Measurements from ENCODE around the gene CYTH1. TPM values are rescaled to one million over a fixed set of nuclear protein-coding genes. Genes with fewer than 3 reads are reported as not detected.

CYTH1 gene
- total RNA-seq, 1 experiment from 2014 or later: 9.7 TPM

- Histone ChIP-seq H2BK20ac (ENCODE audit: low read depth, low read length, poor library complexity, severe bottlenecking) (no peak overlapping the region), H3K23me2 (ENCODE audit: insufficient read length, low read depth, low read length, poor library complexity, severe bottlenecking) (peaks cover 12% of the 10 kb centered on the region), H3T11ph (ENCODE audit: low read length) (no peak overlapping the region), H3K9ac (ENCODE audit: extremely low read depth, insufficient read length, low read length) (no peak overlapping the region), H2BK15ac (ENCODE audit: low read depth, low read length) (no peak overlapping the region), H2AK5ac (ENCODE audit: insufficient read length, low read length) (no peak overlapping the region), H4K20me1 (ENCODE audit: control insufficient read depth, insufficient read depth, insufficient read length) (no peaks in the 10 kb centered on the region), H3K9me3 (ENCODE audit: control insufficient read depth, low read depth, low read length) (no peaks in the 10 kb centered on the region), H3K4me2 (ENCODE audit: insufficient read depth, insufficient read length, low read length) (no peak overlapping the region), H3K18ac (ENCODE audit: insufficient read length, low read depth, low read length) (no peak overlapping the region), H2BK120ac (ENCODE audit: low read depth, low read length, poor library complexity, severe bottlenecking) (no peak overlapping the region), H4K8ac (replicated peaks; ENCODE audit: insufficient read length, low read depth, low read length) (no peak overlapping the region), H2BK5ac (ENCODE audit: insufficient read length, low read length) (no peak overlapping the region), H3K79me1 (ENCODE audit: insufficient read depth, low read depth, low read length, poor library complexity, severe bottlenecking) (no peaks in the 10 kb centered on the region), H4K5ac (ENCODE audit: insufficient read length, low read depth, low read length) (no peak overlapping the region), H3K14ac (ENCODE audit: insufficient read depth, low read length) (no peak overlapping the region), H3K56ac (ENCODE audit: insufficient read length, low read depth, low read length) (no peak overlapping the region), H2BK12ac (ENCODE audit: insufficient read length, low read depth, low read length) (no peak overlapping the region), H4K91ac (ENCODE audit: insufficient read length, low read depth, low read length) (no peak overlapping the region), H3K27ac (ENCODE audit: insufficient read length, low read depth, low read length) (no peak overlapping the region), H3K79me2 (ENCODE audit: insufficient read depth, low read length) (no peaks in the 10 kb centered on the region; the same call in 1 of the 2 replicates), H3K23ac (ENCODE audit: insufficient read length, low read depth, low read length) (no peak overlapping the region), H2AFZ (ENCODE audit: low read length) (no peak overlapping the region), H3K27me3 (ENCODE audit: insufficient read depth, low read length) (no peaks in the 10 kb centered on the region), H3K4me1 (ENCODE audit: insufficient read depth, low read length) (peaks cover 17% of the 10 kb centered on the region; the same call in 1 of the 2 replicates), H3K4ac (ENCODE audit: low read depth, low read length) (no peak overlapping the region)
- DNase-seq: no peak
- peaks cover 8% of the 10 kb centered on the region; the same call in 1 of the 2 replicates for H3K27me3 Mint-ChIP-seq (ENCODE audit: low read depth)
- no CpG with 5 or more reads among the region's 7 CpGs for WGBS (ENCODE audit: extremely low coverage, insufficient read length, low lambda C conversion rate)
- H3K9me3 Mint-ChIP-seq: no peaks in the 10 kb centered on the region
- TF ChIP-seq CTCF (conservative IDR thresholded peaks at IDR 0.05): no peak
- H3K36me3 Mint-ChIP-seq (ENCODE audit: insufficient read depth in 1 of 3, low read depth in 3 of 3): no peaks in the 10 kb centered on the region
- no peak overlapping the region for H3K27ac Mint-ChIP-seq
- H3K4me3 Mint-ChIP-seq: peak overlapping the region in 1 of 2 experiments; percentile 33; a peak in 2 of 5 replicates
- H3K4me1 Mint-ChIP-seq: peaks cover 45 to 52% of the 10 kb centered on the region in 2 experiments
These were observed 57.1 kb downstream of the CYTH1 start for GRCh38 chr17:78724999-78725398.
